Kidney tubule cell (primary cell): ENCODE measurements around the gene ADM2.

Experiments used
- DNase-seq: peaks from one replicate; pipeline ENCODE4 v3.0.0-alpha.2; 2018; ENCODE audit warnings: low spot score

The ADM2 gene

GRCh38 chr22:50525858-50526107 lies 44.4 kb downstream of the ADM2 start:
- DNase-seq = no peak

GRCh38 chr22:50526108-50526833 lies 44.9 kb downstream of the ADM2 start:
- DNase-seq = peak; percentile 77

- peak; percentile 65 for DNase-seq
Observed at GRCh38 chr22:50526834-50527801, 45.8 kb downstream of the ADM2 start.

- no peak for DNase-seq
Observed at GRCh38 chr22:50527921-50528681, 46.8 kb downstream of the ADM2 start.

- DNase-seq = no peak
Observed at GRCh38 chr22:50528682-50529415, 47.5 kb downstream of the ADM2 start.

GRCh38 chr22:50529416-50529896 lies 48.1 kb downstream of the ADM2 start:
- peak; percentile 13 for DNase-seq

GRCh38 chr22:50529897-50530579 lies 48.7 kb downstream of the ADM2 start, which contains the start of gene TYMP:
TYMP (minus strand) TSS chr22:50530012; CDS start chr22:50529709, 303 bp downstream.
- DNase-seq = peak; percentile 69

- DNase-seq = no peak
Observed at GRCh38 chr22:50530580-50530876, 49.2 kb downstream of the ADM2 start.

GRCh38 chr22:50530877-50531545 lies 49.7 kb downstream of the ADM2 start:
- peak; percentile 80 for DNase-seq

GRCh38 chr22:50531546-50531961 lies 50.2 kb downstream of the ADM2 start:
- peak; percentile 42 for DNase-seq

GRCh38 chr22:50531962-50532674 lies 50.8 kb downstream of the ADM2 start:
- DNase-seq = peak; percentile 64

- no peak for DNase-seq
Observed at GRCh38 chr22:50532824-50533796, 51.8 kb downstream of the ADM2 start.

- peak; percentile 59 for DNase-seq
Observed at GRCh38 chr22:50533856-50534711, 52.7 kb downstream of the ADM2 start.

- DNase-seq = no peak
Observed at GRCh38 chr22:50535113-50535512, 53.8 kb downstream of the ADM2 start.
